GM20431 (cell line): ENCODE measurements around the gene ZFP30.
"Not testable (repeated sequence)": the region's sequence is repeated elsewhere in the genome, so short reads cannot be mapped to it uniquely, and the experiment has no call there.

ENCODE experiments used
- in situ Hi-C: fragments of 300-500 bp; cut with MseI, MboI; formaldehyde crosslinking; loops from one replicate; pipeline ENCODE4 v1.15.0; 2020; ENCODE audit warnings: low sequenced_read_pairs; ENCODE audit not compliant: unreplicated experiment

The ZFP30 gene

DNA sequence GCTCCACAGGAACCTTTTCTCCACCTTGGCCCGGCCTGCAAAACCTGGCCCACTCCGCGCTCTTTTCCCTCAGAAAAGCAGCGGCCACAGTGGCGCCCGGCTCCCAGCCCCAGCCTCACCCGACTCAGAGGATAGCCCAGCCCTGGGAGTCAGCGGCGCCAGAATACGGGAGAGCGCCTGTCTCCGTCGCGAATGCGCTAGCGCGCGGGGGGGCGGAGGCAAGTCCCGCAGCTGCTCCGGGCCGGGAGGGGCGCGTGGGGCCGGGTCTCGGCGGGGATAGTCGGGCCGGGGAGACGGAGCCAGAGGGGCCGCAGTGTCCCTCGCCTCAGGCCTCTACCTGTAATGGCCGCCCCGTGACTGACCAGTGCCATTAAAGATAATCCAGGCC, at the start of gene ZFP30:
Gene ZFP30, minus strand, starts transcription at position 165 of the 388 bp plus-strand sequence. CDS start 7,643 bp downstream, outside the sequence.
- in situ Hi-C loops, result no loop called here

DNA sequence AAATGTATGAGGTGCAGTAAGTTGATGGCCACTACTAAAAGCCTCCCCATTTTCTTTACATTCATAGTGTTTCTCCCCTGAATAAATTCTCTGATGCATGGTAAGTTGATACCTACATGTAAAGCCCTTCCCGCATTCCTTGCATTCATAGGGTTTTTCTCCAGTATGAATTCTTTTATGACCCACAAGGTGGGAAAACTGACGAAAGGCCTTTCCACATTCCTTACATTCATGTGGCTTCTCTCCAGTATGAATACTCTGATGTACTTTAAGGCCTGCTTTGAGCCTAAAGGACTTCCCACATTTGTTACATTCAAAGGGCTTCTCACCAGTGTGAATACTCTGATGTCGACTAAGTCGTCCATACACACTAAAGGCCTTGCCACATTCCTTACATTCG, 43.8 kb upstream of the ZFP30 start:
- in situ Hi-C loops, result no loop called here

DNA sequence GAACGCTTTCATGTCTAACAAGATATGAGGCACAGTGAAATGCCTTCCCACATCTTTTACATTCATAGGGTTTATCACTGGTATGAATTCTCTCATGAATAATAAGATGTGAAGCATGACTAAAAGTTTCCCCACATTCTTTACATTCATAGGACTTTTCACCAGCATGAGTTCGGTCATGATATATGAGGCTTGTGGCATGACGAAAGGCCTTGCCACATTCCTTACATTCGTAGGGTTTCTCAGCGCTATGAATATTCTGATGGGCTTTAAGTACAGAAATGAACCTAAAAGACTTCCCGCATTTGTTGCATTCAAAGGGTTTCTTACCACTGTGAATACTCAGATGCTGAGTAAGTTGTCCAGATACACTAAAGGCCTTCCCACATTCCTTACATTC, 43.0 kb upstream of the ZFP30 start:
- in situ Hi-C loops, result no loop called here

DNA sequence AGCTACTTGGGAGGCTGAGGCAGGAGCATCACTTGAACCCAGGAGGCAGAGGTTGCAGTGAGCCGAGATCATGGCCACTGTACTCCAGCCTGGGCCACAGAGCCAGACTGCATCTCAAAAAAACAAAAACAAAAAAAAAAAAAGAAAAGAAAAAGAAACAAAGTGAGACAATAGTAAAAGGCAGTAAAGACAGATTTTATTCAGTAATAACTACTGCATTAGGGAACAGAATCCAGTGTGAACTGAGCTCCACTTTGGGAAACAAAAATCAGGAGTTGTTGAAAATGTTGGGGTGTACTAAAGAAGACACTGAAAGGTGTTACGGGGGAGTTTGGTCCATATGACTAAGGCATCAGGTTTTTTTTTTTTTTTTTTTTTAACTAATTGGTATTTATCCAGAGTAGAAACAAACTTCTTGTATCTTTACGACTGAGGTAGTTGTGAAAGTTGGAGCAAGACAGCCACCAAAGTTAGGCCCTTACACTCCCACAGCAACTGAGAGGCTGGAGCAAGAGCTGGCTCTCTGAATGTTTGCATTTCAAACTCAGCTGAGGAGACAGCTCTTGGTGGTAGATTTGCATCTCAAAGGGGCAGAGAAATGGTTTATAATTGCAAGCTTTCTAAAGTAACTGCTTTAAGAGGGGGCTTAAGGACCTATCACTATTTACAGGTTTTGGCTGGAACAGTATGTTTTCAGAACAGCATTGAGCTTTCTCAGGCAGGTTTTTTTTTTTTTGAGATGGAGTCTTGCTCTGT, 40.1 kb upstream of the ZFP30 start:
- in situ Hi-C loops, result no loop called here

DNA sequence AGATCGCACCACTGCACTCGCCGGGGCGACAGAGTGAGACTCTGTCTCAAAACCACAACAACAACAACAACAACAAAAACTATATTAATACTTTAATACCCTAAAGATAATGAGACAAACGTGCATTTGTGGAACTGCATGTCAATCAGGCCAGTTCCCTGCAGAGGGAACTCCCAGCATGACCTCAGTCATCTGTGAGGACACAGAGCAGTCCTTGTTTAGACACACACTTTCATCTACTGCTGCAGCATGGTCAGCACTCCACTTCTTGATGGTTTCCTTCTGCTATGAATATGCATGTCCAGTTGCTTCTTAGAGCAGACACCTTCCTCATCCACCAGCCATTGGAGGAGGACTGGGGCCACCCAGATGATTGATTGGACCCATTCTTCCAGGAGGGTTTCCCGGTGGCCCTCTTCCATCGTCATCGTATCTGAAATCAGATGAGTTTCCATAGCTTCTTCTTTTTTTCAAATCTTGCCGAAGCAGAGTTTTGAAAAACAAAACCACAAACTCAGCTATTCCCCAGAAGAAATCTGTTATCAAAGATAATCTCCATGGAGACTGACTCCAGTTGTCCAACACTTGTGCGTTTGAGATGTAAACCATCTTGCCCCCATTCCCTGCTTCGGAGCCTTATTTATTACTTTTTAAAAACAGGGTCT, 37.8 kb upstream of the ZFP30 start:
- in situ Hi-C loops, result no loop called here

DNA sequence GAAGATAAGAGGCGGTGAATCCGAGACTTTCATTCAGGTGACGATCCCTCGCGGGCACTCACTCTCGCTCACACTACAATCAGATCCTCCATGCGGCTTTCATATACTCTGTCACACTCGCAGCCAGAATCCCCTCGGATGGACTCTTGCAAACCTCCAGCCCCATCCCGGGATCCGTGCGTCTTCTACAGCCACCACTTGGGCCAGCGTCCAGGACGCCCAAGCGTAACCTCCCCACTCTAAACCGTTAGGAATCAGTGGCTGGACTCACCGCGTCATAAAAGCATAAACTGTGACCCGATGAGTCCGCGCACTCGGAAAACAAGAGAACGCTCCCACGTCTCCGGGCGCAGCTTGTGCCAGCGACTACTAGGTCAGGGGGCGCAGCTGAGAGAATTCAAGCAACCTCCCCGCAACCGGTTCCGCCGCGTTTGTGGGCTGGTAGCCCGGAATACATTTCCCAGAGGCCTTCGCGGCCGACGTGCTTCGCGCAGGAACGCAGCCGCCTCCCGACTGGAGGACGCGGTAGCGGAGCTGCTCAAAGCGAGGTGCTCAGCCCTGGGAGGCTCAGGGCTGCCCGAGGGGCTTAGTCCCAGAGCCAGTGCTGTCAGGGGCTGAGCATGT, 36.7 kb upstream of the ZFP30 start:
- in situ Hi-C loops, result no loop called here

DNA sequence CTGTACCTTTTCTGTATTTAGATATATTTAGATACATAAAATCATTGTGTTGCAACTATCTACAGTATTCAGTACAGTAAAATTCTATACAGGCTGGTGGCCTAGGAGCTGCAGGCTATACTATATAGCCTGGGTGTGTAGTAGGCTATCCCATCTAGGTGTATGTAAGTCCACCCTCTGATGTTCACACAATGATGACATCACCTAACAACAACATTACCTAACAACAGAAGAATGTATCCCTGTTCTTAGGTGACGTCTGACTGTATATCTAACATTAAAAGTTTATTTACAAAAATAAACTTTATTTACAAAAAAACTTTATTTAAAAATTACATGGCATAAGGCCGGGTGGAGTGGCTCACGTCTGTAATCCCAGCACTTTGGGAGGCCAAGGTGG, 28.3 kb upstream of the ZFP30 start:
- in situ Hi-C loops, result no loop called here

DNA sequence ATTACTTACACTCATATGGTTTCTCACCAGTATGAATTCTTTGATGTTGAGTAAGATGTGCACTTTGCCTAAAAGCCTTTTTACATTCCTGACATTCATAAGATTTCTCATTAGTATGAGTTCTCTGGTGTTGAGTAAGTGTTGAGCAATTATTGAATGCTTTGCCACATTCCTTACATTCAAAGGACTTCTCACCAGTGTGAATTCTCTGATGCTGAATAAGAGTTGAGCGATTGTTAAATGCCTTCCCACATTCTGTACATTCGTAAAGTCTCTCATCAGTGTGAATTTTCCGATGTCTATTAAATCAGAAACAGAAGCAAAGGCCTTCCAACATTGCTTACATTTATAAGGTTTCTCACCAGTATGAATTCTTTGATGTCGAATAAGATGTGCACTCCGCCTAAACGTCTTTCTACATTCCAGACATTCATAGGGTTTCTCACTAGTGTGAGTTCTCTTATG, 14.2 kb upstream of the ZFP30 start:
- in situ Hi-C loops, result no loop called here

DNA sequence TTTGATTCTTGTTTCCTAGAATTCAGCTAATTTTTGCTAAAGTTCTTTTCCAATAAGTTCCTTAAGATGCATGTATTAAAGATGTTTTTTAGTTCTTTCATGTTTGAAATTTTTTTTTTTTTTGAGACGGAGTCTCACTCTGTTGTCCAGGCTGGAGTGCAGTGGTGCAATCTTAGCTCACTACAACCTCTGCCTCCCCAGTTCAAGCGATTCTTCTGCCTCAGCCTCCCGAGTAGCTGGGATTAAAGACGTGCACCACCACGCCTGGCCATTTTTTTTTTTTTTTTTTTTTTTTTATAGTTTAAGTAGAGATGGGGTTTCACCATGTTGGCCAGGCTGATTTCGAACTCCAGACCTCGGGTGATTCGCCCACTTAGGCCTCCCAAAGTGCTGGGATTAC, 1.9 kb upstream of the ZFP30 start:
- in situ Hi-C loops, result not testable (repeated sequence)

DNA sequence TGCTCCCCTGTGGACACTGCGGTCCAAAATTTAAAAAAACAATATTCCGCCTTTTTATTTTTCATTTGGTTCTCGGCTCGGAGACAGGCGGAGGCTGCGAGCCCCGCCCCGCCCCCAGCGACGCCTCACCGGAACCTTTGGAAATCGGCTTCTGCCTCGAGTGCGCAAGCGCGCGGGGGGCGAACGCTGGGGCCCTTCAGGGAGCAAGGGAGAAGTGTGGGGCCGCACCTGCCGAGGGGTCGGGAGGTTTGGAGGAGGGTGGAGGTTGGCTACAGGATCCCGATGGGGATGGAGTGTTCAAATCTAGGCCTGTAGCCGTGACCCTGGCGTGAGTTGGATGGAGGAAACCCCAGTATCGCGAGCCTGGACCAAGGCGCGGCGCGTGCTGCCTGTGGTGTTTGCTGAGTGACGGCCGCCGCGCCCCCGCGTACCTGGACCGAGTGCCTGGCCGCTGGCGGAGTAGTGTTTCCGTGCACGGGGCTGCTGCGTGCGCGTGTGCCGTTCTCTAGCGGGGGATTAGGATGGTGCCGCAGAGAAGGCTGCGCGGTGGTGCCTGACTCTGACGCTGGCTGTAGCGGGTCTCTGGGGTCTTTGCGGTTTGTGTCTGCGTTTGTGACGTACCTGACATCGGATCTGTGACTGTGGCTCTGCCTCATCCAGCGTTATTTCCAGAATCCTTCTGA, 565 bp upstream of the ZFP30 start:
- in situ Hi-C loops, result no loop called here

DNA sequence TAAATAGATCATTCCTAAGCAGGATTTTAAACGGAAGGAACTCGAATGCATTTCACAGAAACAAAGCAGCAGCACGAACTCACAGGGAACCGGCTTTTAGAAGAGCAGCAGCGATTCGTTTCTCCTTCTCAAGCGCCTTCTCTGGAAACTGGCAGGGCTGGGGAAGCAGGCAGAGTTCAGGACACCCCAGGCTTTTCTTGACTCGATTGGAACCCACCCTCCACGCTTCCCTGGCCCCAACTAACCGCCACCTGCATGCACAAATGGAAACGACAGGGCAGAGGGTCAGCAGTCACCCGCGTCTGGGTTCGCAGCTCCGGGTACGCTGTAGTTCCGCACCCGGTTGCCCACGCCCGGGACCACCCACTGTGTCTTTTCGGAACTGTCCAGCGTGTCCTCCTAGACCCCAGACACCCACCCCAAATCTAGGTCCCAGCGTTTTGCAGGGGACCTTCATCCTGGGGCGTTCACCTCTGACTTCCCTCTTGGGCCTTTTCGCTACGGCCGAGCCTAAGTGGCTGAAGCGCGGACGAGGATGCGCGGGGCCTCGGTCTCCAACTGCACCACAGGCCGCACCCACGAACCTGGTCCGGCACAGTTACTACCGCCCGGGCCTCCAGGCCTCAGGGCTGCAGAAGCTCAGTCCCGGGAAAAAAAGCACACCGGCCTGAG, 500 bp downstream of the ZFP30 start:
- in situ Hi-C loops, result no loop called here

DNA sequence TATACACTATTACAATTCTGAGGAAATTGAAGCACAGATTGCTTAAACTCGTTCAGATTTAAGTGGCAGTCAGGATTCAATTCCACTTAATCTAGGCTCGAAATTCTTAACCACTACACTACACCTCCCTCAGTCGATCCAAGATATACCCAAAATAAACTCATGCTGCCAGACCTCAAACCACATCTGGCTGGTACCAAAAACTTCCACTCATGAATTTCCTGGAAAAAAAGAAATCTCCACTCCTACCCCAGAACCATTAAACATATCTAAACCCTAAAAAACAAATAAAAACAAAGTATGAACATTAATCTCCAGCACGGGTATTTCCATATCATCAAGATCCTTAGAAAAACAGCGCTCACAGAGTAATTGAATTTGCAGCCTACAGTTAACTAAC, 1.1 kb downstream of the ZFP30 start:
- in situ Hi-C loops, result no loop called here

DNA sequence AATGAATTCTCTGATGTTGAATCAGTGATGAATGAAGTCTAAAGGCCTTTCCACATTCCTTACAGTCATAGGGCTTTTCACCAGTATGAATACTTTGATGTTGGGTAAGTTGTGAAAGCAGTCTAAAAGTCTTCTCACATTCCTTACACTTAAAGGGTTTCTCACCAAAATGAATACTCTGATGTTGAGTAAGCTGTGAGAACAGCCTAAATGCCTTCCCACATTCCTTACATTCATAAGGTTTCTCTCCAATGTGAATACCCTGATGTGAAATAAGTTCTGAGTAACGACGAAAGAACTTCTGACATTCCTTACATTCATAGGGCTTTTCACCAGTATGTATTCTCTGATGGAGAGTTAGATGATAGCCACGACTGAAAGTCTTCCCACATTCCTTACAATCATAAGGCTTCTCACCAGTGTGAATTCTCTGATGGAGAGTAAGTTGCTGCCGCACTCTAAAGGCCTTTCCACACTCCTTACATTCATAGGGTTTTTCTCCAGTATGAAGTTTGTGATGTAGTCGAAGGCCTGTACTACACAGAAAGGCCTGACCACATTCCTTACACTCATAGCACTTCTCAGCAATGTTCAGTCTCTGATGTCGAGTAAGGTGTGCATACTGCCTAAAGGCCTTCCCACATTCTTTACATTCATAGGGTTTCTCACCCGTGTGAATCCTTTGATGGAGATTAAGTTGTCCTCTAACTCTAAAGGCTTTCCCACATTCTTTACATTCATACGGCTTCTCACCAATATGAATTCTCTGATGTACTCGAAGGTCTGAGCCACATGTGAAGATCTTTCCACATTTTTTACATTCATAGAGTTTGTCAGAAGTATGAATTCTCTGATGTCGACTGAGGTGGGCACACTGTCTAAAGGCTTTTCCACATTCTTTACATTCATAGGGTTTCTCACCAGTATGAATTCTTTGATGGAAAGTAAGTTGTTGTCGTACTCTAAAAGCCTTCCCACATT, 19.9 kb downstream of the ZFP30 start:
- in situ Hi-C loops, result no loop called here

DNA sequence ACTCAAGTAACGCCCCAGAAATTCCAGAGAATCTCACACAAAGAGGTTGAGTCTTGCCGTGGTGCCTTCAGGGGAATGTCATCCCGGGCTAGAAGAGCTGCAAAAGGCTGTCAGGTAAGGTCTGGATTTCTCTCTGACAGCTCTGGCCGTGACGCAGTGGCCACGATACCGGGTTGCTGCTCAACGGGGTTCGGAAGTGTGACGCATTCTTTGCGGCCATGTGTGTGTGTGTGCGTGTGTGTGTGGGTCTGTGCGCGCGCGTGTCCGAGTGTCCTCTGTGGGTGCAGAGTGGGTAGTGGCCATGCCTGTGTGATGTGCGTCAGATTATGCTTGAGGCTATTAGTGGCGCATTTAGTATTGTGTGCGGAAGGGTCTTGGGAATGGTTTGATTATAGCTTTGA, 60.3 kb downstream of the ZFP30 start:
- in situ Hi-C loops, result no loop called here

DNA sequence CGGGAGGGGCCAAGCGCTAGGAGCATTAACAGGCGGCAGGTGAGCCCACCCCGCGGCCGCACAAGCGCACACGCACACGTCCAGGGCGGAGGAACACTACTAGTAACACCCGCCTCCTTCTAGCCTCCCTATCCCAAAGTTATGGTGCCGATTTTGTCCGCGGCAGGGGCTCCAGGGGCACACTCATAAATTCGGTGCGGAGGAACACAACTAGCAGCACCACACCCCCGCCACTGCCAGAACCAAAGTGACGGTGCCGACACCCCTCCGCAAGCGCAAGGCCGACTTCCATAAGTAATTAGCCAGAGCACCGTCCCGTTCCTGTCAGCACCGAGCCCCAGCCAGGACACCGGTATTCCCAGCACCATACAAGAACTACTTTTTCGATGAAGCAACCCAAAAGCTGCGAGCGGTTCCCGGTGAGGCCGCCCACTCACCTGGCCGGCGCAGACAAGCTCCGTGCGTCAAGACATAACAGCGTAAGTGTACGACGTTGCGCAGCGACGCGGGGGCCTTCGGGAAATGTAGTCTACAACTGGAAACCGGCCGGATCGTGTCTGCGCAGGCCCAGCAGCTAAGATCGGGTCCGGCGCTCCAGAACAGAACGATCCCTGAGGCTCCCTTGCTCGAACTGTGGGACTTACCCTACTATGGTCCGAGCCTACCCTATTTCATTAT, 60.8 kb downstream of the ZFP30 start, which contains the start of the genes ZNF540 and ZNF571:
Gene ZNF540, plus strand, starts transcription at position 573 of the 678 bp plus-strand sequence. CDS start 3,572 bp downstream, outside the sequence.
Gene ZNF571, minus strand, starts transcription at position 489 of the 678 bp plus-strand sequence. CDS start 8,116 bp downstream, outside the sequence.
- in situ Hi-C loops, result no loop called here

DNA sequence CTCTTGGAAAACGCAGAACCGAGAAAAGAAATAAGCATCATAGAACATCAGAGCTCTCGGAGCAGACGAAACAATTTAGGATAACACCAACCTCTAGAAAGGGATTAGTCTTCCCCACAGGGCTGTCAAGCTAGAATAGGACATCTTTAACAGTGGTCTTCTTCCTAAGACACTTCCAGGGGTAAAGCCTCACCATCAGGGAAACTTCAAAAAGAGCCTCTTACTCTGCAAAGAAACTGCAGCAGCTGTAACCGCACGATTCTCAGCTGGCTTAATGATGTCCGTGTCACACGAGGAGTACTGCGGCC, 61.3 kb downstream of the ZFP30 start:
- in situ Hi-C loops, result no loop called here

DNA sequence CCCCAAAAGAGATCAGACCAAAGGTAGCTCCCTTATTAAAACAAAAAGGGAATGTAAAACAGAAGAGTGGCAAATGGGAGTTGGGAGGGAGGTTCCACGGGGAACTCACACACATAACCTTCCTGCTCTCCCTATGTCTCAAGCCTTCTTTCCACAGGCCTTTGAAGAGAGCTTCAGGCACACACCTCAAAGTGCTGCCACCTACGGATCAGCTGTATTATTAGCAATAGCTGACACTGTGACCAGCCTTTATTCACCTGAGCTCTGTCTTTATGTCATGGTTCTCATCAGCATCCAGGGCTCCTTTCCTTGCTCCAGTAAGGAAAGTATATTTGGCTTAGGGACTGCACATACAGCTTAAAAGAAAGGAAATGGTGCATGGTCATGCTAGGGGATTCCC, 71.9 kb downstream of the ZFP30 start:
- in situ Hi-C loops, result no loop called here

DNA sequence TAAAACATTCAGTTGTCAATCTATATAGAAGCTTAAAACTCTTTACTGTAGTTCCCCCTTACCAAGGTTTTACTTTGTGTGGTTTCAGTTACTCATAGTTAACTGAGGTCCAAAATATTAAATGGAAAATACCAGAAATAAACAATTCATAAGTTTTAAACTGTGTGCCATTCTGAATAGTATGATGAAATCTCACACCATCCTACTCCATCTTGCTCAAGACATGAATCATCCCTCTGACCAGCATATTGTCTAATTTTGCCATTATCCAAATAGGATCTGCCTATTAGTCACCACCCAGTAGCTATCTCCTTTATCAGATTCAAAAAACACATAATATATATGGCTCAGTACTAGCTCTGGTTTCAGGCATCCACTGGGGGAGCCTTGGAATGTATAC, 83.1 kb downstream of the ZFP30 start:
- in situ Hi-C loops, result no loop called here

DNA sequence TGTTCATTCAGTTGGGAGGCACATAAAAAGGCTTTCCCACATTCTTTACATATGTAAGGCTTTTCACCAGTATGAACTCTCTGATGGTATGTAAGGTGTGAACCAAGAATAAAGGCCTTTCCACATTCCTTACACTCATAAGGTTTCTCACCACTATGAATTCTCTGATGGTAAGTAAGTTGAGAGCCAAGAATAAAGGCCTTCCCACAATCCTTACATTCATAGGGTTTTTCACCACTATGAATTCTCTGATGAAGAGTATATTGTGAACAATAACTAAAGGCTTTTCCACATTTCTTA, 89.9 kb downstream of the ZFP30 start:
- in situ Hi-C loops, result no loop called here
